Psoas muscle (tissue), 8 donors: Measurements from ENCODE around the gene PARVG. TPM values are rescaled to one million over a fixed set of nuclear protein-coding genes. Genes with fewer than 3 reads are reported as not detected.
A peak's percentile ranks its signal among the peaks of the same experiment; 100 is the strongest.

Experiments used
- ATAC-seq, 4 donors: fragments of 200-7000 bp; cut with Tn5 transposase; one replicate each; pipeline ENCODE4 v1.9.1; 2020; ENCODE audit warnings: moderate library complexity in 3 of 4, mild to moderate bottlenecking in 2 of 4
- DNase-seq, 2 donors: peaks; one replicate each; pipeline ENCODE4 v3.0.0-alpha.2; 2020
- H3K27ac ChIP-seq: fragments of 200-600 bp; one replicate; pipeline ENCODE4 v1.8.0; 2022
- H3K27me3 ChIP-seq, 3 donors: fragments of 200-600 bp in 1 of 3; one replicate each; pipeline versions ENCODE4 v1.6.1 to v1.8.0; 2013 to 2022; ENCODE audit warnings: low read length in 2 of 3, mild to moderate bottlenecking in 2 of 3, moderate library complexity in 1 of 3; ENCODE audit not compliant: insufficient read depth in 3 of 3
- H3K36me3 ChIP-seq, 2 donors: fragments of 200-600 bp in 1 of 2; one replicate each; pipeline versions ENCODE4 v1.6.1 to v1.8.0; 2013 to 2022; ENCODE audit warnings: low read depth in 1 of 2, mild to moderate bottlenecking in 1 of 2, moderate library complexity in 1 of 2; ENCODE audit not compliant: insufficient read depth in 1 of 2
- H3K4me1 ChIP-seq: fragments of 200-600 bp; one replicate; pipeline ENCODE4 v1.8.0; 2022
- H3K4me3 ChIP-seq: fragments of 200-600 bp; one replicate; pipeline ENCODE4 v1.8.0; 2022; ENCODE audit warnings: mild to moderate bottlenecking
- H3K9me3 ChIP-seq: fragments of 200-600 bp; one replicate; pipeline ENCODE4 v1.8.0; 2022
- WGBS, 3 donors: extraction: QIAGEN DNeasy Blood & Tissue Kit; methylation state at CpG; one replicate each; pipeline versions ENCODE4 v1.1.6 to v1.1.7; 2013; 5-methylcytosine and 5-hydroxymethylcytosine counted together
- intact Hi-C, 2 donors: fragments of 100-400 bp; cut with DNase I; formaldehyde crosslinking; loops; one replicate each; pipeline versions ENCODE4 v1.11.0 to v1.14.2; 2022
- polyA plus RNA-seq, 3 donors: library from polyadenylated mRNA; stranded (reverse); fragments of 200-250 nt; gene quantifications; one replicate each; pipeline ENCODE4 v1.2.3, GENCODE V29; 2013
- total RNA-seq, 4 donors: library from RNA; stranded (reverse); fragmentation: NEBNext Ultra II Directional in 2 of 4; extraction: Animal tissue kit (Norgen Biotek cat#: 25700) in 2 of 4; gene quantifications; one replicate each; pipeline versions ENCODE4 v1.2.1 to v1.2.4, GENCODE V29; 2021 to 2023
- TF ChIP-seq, protein P1 (sequence below): fragments of 200-600 bp; IDR thresholded peaks from one replicate; pipeline ENCODE4 v1.8.0; 2022; ENCODE audit warnings: antibody characterized with exemption
- donor health status: healthy with polysubstance abuse.
- donor health status: DM: no; HTN: no; CAD: no; lungs with moderate emphysema.
- donor health status: Bipolar disorder and iron deficiency.
- donor health status: healthy.
- donor health status: DM: yes; HTN: yes; CAD: no.
- donor health status: DM: no; HTN: no; CAD: no.
- donor health status: DM: no; HTN: no; CAD: no.
- donor health status: DM: yes; HTN: yes; CAD: no.

Gene PARVG
- total and polyA plus RNA-seq, 7 donors: 0.77 to 3.2 (median 1.5) TPM

GRCh38 chr22:44211256-44211945 is 30.7 kb downstream of the PARVG start:
- Histone ChIP-seq H3K9me3 (no peaks in the 10 kb centered on the region), H3K36me3 (no peaks in the 10 kb centered on the region), H3K27ac (no peak overlapping the region), H3K27me3 (peaks cover 0 to 4% (median 0%) of the 10 kb centered on the region in 3 donors), H3K4me1 (peaks cover 6% of the 10 kb centered on the region), H3K4me3 (no peak overlapping the region)
- ATAC-seq (no peak), DNase-seq (no peak)
- intact Hi-C loops: no loop called here
- WGBS, 3 donors: 54 to 57% (median 56%) methylated on average over 6 of the region's 6 CpGs
- TF ChIP-seq, protein P1, sequence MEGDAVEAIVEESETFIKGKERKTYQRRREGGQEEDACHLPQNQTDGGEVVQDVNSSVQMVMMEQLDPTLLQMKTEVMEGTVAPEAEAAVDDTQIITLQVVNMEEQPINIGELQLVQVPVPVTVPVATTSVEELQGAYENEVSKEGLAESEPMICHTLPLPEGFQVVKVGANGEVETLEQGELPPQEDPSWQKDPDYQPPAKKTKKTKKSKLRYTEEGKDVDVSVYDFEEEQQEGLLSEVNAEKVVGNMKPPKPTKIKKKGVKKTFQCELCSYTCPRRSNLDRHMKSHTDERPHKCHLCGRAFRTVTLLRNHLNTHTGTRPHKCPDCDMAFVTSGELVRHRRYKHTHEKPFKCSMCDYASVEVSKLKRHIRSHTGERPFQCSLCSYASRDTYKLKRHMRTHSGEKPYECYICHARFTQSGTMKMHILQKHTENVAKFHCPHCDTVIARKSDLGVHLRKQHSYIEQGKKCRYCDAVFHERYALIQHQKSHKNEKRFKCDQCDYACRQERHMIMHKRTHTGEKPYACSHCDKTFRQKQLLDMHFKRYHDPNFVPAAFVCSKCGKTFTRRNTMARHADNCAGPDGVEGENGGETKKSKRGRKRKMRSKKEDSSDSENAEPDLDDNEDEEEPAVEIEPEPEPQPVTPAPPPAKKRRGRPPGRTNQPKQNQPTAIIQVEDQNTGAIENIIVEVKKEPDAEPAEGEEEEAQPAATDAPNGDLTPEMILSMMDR: no peak

- Histone ChIP-seq H3K4me3 (no peak overlapping the region), H3K27me3 (peaks cover 0 to 4% (median 0%) of the 10 kb centered on the region in 3 donors), H3K9me3 (no peaks in the 10 kb centered on the region), H3K27ac (no peak overlapping the region), H3K4me1 (peaks cover 6% of the 10 kb centered on the region), H3K36me3 (no peaks in the 10 kb centered on the region)
- TF ChIP-seq, protein P1: no peak
- DNase-seq (no peak), ATAC-seq (peak in 1 of 4 donors; percentile 35)
- WGBS, 3 donors: 12 to 18% (median 18%) methylated on average over 12 of the region's 12 CpGs
- intact Hi-C loops: no loop called here
Observed at GRCh38 chr22:44211946-44212930, 31.5 kb downstream of the PARVG start.

- no peak for ATAC-seq
- 92 to 100% (median 96%) methylated on average over 1 of the region's 1 CpG for WGBS, 3 donors
Observed at GRCh38 chr22:44212936-44213335, 32.2 kb downstream of the PARVG start.

GRCh38 chr22:44213489-44214043 is 32.8 kb downstream of the PARVG start:
- TF ChIP-seq, protein P1: no peak
- Histone ChIP-seq H3K4me3 (no peak overlapping the region), H3K36me3 (no peaks in the 10 kb centered on the region), H3K9me3 (no peaks in the 10 kb centered on the region), H3K27me3 (peaks cover 0 to 4% (median 0%) of the 10 kb centered on the region in 3 donors), H3K27ac (no peak overlapping the region), H3K4me1 (peaks cover 6% of the 10 kb centered on the region)
- DNase-seq: no peak
- no peak for ATAC-seq
- WGBS, 3 donors: 82 to 95% (median 93%) methylated on average over 3 of the region's 3 CpGs
- intact Hi-C loops: no loop called here

More at GRCh38 chr22:44212936-44213335, 32.2 kb downstream of the PARVG start:
- TF ChIP-seq, protein P1: no peak
- no peak overlapping the region for H3K27ac ChIP-seq
- peaks cover 0 to 4% (median 0%) of the 10 kb centered on the region in 3 donors for H3K27me3 ChIP-seq
- intact Hi-C loops: no loop called here
- H3K36me3 ChIP-seq: no peaks in the 10 kb centered on the region
- DNase-seq: no peak
- H3K4me1 ChIP-seq: peaks cover 6% of the 10 kb centered on the region
- no peaks in the 10 kb centered on the region for H3K9me3 ChIP-seq
- H3K4me3 ChIP-seq: no peak overlapping the region
